NCI-H345 treated with DMSO at 0.1 percent for 48 hours (cell line): ENCODE measurements around the gene TCEAL5.
"Not testable (repeated sequence)": the region's sequence is repeated elsewhere in the genome, so short reads cannot be mapped to it uniquely, and the experiment has no call there.

Experiments used
- DNase-seq: peaks from one replicate; lab custom pipeline; 2025; ENCODE audit not compliant: unreplicated experiment; lab: John Stamatoyannopoulos, UW

TCEAL5 gene

DNA sequence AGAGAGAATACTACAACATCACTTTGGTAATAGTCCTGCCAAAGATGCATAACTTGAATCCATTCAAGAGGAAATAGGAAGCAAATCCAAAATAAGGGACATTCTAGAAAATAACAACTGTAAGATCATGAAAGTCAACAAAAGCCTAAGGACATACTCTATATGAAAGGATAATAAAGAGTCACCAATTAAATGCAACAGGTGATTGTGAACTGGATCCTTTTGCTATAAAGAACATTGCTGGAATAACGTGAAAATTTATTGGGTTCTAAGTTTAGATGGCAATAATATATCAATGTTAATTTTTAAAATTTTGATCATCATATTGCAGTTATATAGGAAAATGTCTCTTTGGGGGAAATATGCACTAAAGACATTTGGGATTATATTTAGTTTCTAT lies 41.7 kb downstream of the TCEAL5 start:
- DNase-seq: no peak

DNA sequence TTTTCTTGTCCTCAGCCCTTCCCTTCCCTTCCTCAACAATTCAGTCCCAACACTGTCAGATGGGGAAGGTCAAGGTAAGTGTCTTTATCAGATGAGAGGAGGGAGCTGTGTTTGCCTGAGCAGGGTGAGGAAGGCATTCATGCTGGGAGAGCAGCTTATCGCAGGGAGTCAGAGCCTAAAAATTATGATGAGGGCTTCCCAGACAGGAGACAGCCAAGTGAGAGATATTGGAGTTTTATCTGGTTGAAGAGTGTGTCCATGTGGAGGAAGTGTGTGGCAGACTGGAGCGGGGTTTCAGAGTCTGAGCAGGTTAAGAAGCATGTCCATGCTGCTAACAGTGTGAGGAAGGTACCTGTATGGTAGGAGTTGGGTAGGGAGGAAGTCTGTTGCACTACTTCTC lies 43.3 kb downstream of the TCEAL5 start:
- DNase-seq: no peak

DNA sequence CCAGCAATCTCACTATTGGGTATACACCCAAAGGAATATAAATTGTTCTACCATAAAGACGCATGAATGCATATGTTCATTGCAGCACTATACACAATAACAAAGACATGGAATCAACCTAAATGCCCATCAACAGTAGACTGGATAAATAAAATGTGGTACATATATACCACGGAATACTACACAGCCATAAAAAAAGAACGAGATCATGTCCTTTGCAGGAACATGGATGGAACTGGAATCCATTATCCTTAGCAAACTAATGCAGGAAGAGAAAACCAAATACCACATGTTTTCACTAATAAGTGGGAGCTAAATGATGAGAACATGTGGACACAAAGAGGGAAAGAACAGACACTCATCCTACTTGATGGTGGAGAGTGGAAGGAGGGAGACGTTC lies 50.6 kb downstream of the TCEAL5 start:
- DNase-seq: not testable (repeated sequence)
